Measurements from ENCODE around the gene APOL1. TPM values are rescaled to one million over a fixed set of nuclear protein-coding genes. Genes with fewer than 3 reads are reported as not detected.
"Not testable (repeated sequence)": the region's sequence is repeated elsewhere in the genome, so short reads cannot be mapped to it uniquely, and the experiment has no call there.

APOL1 gene
- total and polyA plus RNA-seq, 10 of the 15 experiments (the other 5 are each of a cell fraction or from before 2014, with no cell fraction given), result 9.0 to 42.0 (median 17.6) TPM

- TF ChIP-seq MLLT1 (IDR thresholded peaks at IDR 0.05) (peak; percentile 97), NBN (IDR thresholded peaks at IDR 0.05) (peak; percentile 77; the same call in 1 of the 2 replicates), SMARCA5 (IDR thresholded peaks at IDR 0.05) (peak; percentile 21; the same call in 1 of the 2 replicates), BHLHE40 (IDR thresholded peaks at IDR 0.05; ENCODE audit: borderline replicate concordance in 1 of 2, low read depth in 2 of 2, low read length in 1 of 2) (peak in 1 of 2 experiments; percentile 45; a peak in 1 of 4 replicates), ATF7 (IDR thresholded peaks at IDR 0.05; ENCODE audit: low read depth) (peak; percentile 76), ZBTB40 (IDR thresholded peaks at IDR 0.05; ENCODE audit: borderline replicate concordance) (0 out of 2 replicates have a peak, but pooled peaks have one; percentile 25), ZNF217 (IDR thresholded peaks at IDR 0.05) (peak; percentile 70)
Observed at GRCh38 chr22:36250292-36250960, 2.5 kb upstream of the APOL1 start (continued).

- POLR2A ChIA-PET, result interaction anchor here (0.6 to 6.5 kb wide), 4 partner anchors 13 to 144 kb away, joined by 3 to 99 read pairs (median 4); partner anchors contain the start of genes APOL2 and APOL3
- RAD21 ChIA-PET (ENCODE audit: unreplicated experiment), result interaction anchor here (1.0 to 12.0 kb wide), 2 partner anchors 13 to 26 kb away, joined by 3 to 100 read pairs; partner anchors contain the start of gene APOL2
- CTCF ChIA-PET, result interaction anchor here (2.9 to 13.2 kb wide), 2 partner anchors 13 to 25 kb away, joined by 15 to 153 read pairs; partner anchors contain the start of gene APOL2
- H3K79me2 ChIP-seq (ENCODE audit: control insufficient read depth, insufficient read depth, low read length), result peaks cover 23% of the 10 kb centered on the region
- H3K9ac ChIP-seq (ENCODE audit: control insufficient read depth, insufficient read depth, low read length), result peak overlapping the region; percentile 79
- H4K20me1 ChIP-seq (ENCODE audit: control insufficient read depth, insufficient read depth); intact Hi-C loops (cut with micrococcal nuclease; ENCODE audit: unreplicated experiment); BruUV-seq (replicated peaks); in situ Hi-C loops (cut with MboI); H3K9me3 ChIP-seq (replicated peaks; ENCODE audit: control insufficient read depth, insufficient read depth, low read length); FAIRE-seq; H3K4me2 ChIP-seq (ENCODE audit: control insufficient read depth, insufficient read depth); H3K27me3 ChIP-seq (replicated peaks in 1 of 2; ENCODE audit: control insufficient read depth in 2 of 2, insufficient read depth in 2 of 2, low read length in 1 of 2); DNase-seq (ENCODE audit: low read depth, low spot score); ATAC-seq; H3K4me3 ChIP-seq; H3K36me3 ChIP-seq (ENCODE audit: control insufficient read depth in 2 of 2, insufficient read depth in 2 of 2, low read length in 1 of 2): not testable (repeated sequence)
- peaks cover 35% of the 10 kb centered on the region for H3K4me1 ChIP-seq (ENCODE audit: control insufficient read depth, insufficient read depth, low read length)
- H2AFZ ChIP-seq (ENCODE audit: control insufficient read depth, low read depth, low read length), result peak overlapping the region; percentile 62; the same call in 1 of the 2 replicates
- peak overlapping the region; percentile 80 for H3K27ac ChIP-seq (ENCODE audit: control insufficient read depth, insufficient read depth)
- SMC1A ChIA-PET (ENCODE audit: uncharacterized antibody, unreplicated experiment), result interaction anchor here (1.2 to 9.8 kb wide), 6 partner anchors 8 to 93 kb away, joined by 3 to 165 read pairs (median 5); partner anchors contain the start of gene APOL2
- 99% methylated on average over 7 of the region's 7 CpGs for WGBS (ENCODE audit: insufficient coverage, insufficient replicate concordance, low lambda C conversion rate, missing lambda C conversion rate)
Observed at GRCh38 chr22:36251979-36252608, 839 bp upstream of the APOL1 start.
